NCI-H510A (cell line): ENCODE results near the gene ATAD1.
"Not testable (repeated sequence)": the region's sequence is repeated elsewhere in the genome, so short reads cannot be mapped to it uniquely, and the experiment has no call there.

Source experiments
- DNase-seq: peaks from one replicate; lab custom pipeline; 2025; lab: John Stamatoyannopoulos, UW

Gene ATAD1

DNA sequence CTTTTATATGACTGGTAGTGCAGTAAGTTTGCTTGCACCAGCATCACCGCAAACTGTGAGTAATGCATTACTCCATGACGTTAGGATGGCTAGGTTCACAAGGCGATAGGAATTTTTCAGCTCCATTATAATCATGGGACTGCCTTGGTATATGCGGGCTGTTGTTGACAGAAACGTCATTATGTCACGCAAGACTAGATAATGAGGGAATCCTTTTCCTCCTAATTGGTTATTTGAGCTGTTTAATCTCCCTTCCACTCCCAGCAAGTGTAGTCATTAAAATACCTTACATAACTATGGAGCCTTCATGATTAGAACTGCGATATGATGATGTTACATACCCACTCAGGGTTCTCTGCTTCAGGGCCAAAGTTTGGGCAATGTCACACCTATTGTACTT is 28.0 kb upstream of the ATAD1 start:
- no peak for DNase-seq

DNA sequence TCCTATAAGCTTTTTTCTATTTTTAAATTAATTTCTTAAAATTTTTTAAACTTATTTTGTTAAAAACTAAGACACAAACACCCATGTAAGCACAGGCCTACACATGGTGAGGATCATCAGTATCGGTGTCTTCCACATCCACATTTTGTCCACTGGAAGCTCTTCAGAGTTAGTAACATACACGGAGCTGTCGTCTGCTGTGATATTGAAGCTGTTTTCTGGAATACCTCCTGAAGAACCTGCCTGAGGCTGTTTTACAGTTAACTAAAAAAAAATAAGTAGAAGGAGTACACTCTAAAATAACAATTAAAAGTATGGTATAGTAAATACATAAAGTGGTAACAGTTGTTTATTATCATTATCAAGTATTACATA is 27.6 kb upstream of the ATAD1 start:
- no peak for DNase-seq

DNA sequence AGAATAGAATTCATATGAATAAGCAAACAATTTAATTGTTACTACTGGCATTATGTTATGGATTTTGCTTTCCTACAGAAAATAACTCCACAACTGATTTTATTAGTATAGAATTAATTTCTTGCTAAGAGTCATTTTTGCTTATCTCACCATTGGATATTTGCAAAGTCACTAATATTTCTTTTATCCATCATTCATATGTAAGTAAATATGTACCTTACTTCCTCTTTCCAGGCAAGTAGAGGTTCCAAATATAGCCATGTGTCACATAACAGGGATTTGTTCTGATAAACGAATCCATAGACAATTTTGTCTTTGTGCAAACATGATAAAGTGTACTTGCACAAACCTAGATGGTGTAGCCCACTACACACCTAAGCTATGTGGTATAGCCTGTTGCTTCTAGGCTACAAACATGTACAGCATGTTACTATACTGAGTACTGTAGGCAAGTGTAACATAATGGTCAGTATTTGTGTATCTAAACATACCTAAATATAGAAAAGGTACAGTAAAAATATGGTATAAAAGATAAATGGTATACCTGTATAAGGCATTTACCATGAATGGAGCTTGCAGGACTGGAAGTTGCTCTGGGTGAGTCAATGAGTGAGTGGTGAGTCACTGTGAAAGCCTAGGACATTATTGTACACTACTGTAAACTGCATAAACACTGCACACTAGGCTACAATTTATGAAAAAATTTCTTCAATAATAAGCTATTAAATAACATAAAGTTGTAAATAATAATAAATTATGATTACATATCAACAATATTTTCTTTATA is 27.0 kb upstream of the ATAD1 start:
- no peak for DNase-seq

DNA sequence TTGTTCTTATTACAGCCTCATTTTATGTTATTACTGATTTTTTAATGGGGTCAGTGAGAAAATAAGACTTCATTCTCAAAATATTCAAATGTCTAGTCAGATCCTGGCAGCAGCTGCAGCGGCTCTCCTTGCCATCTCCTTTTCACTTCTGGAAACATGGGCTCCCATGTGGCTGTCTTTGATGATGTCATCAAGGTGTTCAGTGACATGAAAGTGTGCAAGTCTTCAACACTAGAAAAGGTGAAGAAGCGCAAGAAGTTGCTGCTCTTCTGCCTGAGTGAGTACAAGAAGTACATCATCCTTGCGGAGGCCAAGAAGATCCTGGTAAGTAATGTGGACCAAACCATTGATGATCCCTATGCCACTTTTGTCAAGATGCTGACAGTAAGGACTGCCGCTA is 25.7 kb upstream of the ATAD1 start:
- no peak for DNase-seq

DNA sequence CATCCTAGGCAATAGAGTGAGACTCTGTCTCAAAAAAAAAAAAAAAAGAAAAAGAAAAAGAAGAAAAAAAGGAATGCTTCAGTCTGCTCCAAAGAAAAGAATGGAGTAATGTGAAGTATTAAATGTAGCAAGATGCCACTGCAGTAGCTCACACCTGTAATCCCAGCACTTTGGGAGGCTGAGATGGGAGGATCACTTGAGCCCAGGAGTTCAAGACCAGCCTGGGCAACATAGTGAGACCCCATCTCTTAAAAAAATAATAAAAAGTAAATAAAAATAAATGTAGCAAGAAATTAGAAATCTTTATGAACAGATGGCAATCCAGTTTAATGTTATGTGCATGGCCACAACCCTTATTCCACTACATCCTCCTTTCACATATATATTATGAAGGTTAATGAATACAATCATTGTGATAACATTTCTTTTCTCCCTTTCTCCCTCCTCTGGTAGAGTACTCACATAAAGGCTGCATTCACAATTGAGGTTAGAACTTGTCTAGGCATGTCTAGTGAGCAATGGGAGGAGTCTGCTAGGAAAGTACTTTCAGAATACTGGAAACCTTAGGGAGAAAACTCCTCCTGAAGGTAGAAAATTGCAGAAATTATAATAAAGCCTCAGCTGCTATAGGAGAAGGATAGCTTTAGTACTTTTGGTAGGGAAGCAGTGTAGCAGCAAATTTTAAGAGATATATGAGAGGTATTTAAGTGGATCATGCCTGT is 24.9 kb upstream of the ATAD1 start:
- peak; percentile 8 for DNase-seq

DNA sequence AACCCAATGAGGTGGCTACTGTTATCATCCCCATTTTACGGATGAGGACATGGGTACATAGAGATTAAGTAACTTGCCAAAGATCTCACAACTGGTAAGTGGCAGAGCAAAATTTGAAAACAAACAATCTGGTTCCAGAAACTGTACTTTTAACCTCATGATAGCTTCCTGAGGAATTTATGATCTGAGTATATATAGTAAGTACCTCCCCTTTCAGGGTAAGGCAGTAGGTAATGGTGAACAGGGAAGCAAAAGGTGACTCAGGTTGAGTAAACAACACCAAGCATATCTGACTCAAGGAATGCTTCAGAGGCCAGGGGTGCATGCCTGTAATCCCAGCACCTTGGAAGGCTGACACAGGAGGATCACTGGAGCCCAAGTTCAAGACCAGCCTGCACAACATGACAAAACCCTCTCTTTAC is 24.2 kb upstream of the ATAD1 start:
- DNase-seq, result no peak

DNA sequence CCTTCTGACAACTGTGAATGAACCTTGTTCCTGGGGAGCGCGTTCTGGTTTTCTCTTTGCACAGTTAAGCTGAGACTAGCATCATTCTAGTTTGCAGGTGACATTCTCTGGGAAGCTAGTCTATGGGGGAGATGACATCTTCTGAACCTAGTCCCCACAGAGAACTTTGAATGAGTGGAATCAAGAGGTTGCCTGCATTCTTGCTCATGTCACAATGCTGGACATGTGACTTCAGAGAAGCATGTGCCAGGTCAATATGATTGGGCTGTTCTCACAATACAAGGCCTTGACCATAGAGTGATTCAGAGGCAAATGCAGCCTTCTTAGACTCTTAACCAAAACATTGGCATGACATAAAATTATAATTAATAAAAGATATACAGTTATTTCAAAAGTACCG is 23.2 kb upstream of the ATAD1 start:
- no peak for DNase-seq

DNA sequence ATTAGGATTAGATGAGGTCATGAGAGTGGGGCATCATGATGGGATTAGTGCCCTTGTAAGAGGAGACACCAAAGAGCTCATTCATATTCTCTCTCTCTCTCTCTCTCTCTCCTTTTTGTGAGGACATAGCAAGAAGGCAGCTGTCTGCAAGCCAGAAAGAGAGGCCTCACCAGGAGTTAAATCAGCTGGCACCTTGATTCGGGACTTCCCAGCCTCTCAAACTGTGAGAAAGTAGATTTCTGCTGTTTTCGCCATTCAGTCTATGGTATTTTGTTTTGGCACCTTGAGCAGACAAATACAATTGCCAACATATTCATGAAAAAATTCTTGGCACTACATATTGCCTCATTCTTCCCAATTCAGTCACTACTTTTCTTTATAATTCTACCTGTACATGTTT is 20.6 kb upstream of the ATAD1 start:
- no peak for DNase-seq

DNA sequence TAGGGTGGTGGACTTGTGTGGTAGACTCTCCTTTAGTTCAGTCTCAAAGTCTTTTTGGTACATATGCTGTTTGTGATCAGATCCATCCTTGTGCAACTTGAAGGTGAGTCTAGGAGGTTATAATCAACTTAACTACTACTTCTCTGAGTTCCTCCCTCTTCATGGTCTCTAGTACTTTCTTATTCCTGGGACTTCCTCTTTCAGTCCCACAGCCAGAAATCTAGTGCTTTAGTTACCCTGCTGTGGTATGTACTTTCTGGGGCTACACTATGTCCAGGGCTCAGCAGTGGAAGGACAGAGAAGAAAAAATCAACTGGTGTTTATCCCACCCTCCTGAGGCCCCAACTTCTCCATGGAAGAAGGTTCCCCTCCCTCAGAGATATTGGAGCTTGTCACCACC is 19.4 kb upstream of the ATAD1 start:
- no peak for DNase-seq

DNA sequence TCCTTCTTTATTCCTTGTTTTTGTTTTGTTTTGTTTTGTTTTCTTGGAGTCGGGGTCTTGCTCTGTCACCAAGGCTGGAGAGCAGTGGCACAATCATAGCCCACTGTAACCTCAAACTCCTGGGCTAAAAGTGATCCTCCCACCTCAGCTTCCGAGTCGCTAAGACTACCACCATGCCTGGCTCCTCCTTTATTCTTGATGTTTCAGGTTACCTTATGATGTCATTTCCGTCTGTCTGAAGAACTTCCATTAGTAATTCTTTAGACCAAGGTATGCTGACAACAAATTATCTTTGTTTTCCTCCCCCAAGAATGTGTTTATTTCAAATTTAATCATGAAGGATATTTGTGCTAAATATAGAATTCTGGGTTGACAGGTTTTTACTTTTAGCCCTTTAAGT is 18.1 kb upstream of the ATAD1 start:
- DNase-seq, result no peak

DNA sequence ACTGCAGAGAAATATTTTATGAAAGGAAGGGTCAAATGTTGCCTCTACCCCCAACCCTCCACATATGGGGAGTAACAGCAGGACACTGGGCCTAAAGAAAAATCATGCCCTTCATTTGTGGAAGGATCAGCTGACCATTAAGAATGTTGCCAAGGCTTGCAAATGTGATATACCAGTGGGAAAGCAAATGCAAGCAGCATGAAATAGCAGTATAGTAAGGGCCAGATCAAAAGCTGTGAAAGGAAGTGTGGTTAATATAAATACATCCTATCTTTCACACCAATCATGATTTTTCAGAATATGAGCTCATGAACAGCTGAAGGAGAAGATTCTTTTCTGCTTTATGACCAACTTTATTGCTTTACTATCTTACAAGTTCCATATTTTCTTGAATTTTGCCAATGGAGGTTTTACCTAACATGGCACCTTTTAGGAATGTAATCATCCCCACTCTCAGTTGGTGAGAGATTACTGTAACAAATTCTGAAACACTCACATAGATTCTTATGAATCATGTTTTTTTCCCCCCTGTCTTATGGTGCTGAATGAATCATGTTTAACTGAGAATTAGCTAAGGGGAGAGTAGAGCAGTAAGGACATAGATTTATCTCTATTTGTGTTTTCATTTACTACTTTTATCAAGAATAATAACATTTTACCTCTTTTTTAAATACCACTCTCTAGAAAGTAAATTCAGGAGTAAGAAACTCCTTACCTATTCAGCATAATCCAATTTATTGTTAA is 12.1 kb upstream of the ATAD1 start:
- DNase-seq, result no peak

DNA sequence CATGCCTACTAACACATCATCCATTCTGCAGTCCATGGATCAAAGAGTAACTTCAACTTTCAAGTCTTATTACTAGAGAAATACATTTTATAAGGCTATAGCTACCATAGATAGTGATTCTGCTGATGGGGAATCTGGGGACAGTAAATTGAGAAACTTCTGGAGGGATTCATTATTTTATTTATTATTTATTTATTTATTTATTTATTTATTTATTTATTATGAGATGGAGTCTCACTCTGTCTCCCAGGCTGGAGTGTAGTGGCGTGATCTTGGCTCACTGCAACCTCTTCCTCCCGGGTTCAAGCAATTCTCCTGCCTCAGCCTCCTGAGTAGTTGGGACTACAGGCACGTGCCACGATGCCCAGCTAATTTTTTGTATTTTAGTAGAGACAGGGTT is 11.0 kb upstream of the ATAD1 start:
- not testable (repeated sequence) for DNase-seq

DNA sequence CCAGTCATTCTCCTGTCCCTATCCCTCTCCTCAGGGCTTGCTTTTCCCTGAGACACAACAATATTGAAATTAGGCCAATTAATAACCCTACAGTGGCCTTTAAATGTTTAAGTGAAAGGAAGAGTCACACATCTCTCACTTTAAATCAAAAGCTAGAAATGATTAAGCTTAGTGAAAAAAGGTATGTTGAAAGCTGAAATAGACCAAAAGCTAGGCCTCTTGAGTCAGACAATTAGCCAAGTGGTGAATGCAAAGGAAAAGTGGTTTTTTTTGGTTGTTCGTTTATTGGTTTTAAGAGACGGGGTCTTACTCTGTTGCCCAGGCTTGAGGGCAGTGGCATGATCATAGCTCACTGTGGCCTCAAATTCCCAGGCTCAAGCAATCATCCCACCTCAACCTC is 9.7 kb upstream of the ATAD1 start:
- DNase-seq, result no peak

DNA sequence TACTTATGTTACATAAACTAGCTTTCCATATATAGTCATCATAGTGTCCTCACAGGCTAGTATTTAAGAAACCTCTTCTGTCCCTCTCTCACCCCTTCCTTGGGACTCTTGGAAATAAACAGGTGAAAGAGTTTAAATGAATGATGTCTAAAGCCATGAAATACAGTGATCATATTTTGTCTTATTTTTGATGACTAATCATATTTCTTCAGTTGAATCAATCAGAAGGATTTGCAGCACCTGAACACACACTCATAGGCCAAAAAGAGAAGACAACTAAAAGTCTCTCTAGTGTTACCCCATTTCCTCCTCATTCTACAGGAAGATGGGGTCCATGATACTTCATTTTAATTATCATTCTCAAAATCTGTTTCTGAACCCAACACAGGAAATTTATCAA is 8.6 kb upstream of the ATAD1 start:
- DNase-seq, result no peak

DNA sequence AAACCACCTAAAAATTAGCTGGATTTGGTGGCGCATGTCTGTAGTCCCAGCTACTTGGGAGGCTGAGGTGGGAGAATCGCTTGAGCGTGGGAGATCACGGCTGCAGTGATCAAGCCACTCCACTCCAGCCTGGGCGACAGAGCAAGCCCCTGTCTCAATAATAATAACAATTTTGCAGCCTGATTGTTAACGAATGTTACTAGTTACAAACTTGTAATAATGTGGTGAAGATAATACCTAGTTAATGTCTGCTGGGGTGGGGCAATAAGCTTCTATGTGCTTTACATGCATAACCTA is 1.2 kb upstream of the ATAD1 start:
- no peak for DNase-seq

DNA sequence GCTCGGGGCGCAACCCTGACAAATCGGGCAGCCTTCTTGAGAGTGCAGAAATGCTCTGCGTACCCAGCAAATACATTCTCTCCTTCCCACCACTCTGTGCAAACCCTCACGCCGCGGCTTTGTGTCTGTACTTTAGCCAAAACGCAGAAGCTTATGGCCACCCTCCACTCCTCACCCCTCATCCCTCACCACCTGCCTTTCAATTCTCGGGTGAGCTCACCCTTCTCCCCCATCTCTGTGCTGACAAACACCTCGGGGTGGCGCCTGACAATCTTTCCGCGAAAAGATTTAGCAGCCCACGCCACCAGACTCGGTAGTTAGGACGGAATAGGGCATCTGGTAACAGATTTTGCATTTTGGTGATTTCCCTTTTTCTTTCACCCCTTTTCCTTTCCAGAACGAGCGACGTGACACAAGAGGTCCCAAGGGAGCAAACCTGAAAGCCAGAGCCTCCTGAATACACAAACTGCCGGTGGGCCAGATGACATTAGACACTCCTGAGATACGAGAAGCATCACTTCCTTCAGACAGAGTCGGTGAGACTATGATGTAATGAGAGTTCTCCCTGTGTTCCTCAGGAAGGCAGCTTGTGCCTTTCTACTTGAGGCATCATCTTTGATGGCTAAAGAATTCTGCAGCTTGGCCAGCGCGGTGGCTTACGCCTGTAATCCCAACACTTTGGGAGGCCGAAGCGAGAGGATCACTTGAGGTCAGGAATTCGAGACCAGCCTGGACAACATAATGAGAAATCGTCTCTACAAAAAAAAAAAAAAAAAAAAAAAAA is 671 bp upstream of the ATAD1 start:
- no peak for DNase-seq

DNA sequence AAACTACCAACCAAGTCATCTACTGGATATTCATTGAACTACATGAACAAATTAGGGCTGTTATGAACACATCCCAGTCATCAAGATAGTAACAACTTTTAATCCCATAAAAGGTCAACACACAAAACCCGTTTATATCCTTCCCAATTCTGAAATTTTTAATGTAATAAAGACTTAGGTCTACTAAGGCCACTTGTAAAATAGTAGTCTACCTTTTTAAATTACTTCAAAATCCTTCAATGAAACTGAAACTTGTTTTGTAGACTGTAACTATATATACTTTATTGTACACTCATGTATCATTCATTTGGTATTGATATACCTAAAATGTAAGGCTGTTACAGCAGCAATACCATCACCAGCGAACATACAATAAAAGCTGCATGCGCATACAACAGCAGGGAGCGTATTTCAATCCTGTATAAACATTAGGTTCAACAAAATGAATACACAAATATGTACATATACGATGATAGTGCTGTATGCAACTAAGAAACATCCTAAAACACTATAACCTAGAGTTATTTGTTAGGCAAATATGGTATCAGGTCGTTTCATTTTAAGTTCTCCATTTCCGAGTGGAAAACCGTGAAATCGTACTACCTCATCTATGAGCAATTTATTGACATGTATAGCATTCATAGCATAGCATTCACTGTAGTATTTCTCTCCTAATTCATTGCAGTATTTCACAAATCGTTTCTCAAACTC is 973 bp downstream of the ATAD1 start:
- no peak for DNase-seq

DNA sequence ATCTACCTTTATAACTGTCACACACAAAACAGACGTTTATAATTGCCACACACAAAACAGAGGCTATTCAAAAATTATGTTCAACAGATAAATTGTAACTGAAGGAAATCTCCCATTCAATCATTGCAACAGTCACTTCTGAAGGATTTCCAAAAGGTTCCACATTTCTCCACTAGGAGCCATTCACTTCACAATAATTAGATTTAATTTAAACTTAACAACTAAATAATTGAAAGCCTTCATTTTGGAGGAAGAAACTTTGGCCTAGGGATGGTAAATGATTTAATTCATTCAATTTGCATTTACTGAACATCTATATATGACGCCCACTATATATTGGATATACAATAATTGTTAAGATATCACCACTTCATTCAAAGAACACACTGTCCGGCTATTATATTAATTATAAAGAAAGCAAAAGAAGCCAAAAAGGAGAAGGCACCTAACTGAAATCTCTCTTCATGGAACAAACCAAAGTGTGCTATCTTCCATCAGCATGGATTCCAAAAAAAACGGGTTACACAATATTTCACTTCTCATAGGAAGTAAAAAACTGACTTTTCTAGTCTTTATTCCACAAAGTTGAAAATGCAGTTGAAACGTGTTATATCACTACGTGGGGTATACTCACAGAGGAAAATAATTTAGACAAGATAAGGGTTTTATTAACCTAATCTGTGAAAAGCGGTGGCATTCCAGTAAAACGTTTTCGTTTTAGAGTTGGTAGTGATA is 1.7 kb downstream of the ATAD1 start:
- DNase-seq, result no peak

DNA sequence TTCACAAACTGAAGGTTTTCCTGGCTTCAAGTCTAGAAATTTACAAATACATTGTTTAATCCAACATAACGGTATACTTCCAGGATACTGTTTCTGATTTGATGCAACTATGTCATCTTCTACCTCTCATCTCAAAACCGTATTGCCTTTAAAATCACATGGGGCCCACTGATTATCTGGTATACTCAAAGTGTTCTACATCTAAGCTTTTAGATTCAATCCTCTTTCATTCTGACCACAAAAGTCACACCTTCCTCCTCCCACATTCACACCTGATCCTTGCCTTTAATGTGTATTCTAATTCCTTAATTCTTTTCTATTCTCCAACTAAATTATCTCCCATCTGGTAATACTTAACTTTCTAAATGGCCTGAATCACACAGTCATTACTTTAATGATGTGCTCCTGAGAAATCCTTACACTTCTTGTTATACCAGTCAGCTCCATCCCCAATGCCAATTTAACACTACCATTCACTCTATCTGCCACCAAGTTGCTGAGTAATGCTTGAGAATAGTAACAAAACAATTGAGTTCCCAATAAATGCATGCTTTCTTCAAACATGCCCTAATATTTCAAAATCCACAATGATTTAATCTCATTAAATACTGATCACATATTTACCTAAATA is 13.0 kb downstream of the ATAD1 start:
- DNase-seq, result no peak

DNA sequence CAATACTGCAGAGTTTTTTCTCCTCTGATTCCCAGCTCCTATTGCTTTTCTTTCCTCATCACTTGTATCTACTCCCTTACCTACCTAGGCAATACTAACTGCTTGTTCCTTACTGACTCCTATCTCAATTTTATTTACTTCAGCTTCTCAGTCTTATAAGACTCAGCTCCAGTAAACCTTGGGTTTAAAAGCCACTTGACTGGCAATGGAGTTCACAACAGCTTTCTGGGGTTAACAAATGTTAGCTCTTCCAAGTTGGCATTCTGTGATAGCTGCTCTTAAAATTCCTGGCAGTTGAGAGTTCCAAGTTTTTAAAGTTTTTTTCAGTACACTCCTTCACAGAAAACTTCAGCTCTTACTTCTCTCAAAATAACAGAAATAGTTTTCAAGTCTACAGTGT is 14.2 kb downstream of the ATAD1 start:
- no peak for DNase-seq

DNA sequence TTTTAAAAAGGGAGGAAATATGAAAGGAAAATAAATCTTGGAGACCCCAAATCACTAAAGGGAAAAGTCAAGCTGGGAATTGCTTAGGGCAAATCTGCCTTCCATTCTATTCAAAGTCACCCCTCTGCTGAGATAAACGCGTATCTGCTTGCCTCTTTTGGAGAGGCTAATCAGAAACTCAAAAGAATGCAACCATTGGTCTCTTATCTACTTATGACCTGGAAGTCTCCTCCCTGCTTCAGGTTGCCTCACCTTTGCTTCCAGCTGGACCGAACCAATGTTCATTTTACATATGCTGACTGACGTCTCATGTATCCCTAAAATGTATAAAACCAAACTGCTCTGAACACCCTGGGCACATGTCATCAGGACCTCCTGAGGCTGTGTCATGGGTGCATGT is 14.7 kb downstream of the ATAD1 start:
- DNase-seq, result no peak
